ENCODE measurements around the gene KYNU. TPM values are rescaled to one million over a fixed set of nuclear protein-coding genes. Genes with fewer than 3 reads are reported as not detected.

KYNU gene
- total RNA-seq, 1 experiment from 2014 or later = 0.37 TPM

DNA sequence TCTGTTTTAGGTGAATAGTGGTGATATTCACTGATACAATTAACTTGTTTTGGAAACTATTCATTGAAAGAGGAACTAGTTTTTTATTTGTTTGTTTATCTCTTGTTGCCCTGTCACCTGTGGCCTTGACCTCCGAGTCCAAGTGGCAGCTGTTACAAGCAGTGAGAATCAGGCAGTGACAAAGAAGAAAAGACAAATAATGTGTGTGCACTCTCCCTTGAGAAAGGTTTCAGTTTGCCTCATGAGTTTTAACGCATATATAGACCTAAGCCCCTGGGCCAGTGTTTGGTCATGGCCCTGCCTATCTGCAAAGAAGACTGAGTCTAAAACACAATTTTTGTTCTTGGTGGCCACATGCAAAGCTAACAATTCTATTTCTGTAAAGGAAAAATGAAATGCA, 15.3 kb downstream of the KYNU start:
- H3K9ac ChIP-seq (ENCODE audit: extremely low read depth, insufficient read length, low read length) = no peak overlapping the region
- H2BK120ac ChIP-seq (ENCODE audit: low read depth, low read length, poor library complexity, severe bottlenecking) = no peak overlapping the region
- TF ChIP-seq, protein P1, sequence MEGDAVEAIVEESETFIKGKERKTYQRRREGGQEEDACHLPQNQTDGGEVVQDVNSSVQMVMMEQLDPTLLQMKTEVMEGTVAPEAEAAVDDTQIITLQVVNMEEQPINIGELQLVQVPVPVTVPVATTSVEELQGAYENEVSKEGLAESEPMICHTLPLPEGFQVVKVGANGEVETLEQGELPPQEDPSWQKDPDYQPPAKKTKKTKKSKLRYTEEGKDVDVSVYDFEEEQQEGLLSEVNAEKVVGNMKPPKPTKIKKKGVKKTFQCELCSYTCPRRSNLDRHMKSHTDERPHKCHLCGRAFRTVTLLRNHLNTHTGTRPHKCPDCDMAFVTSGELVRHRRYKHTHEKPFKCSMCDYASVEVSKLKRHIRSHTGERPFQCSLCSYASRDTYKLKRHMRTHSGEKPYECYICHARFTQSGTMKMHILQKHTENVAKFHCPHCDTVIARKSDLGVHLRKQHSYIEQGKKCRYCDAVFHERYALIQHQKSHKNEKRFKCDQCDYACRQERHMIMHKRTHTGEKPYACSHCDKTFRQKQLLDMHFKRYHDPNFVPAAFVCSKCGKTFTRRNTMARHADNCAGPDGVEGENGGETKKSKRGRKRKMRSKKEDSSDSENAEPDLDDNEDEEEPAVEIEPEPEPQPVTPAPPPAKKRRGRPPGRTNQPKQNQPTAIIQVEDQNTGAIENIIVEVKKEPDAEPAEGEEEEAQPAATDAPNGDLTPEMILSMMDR (conservative IDR thresholded peaks at IDR 0.05) = no peak
- Mint-ChIP-seq H3K27me3 (ENCODE audit: low read depth) (no peaks in the 10 kb centered on the region), H3K4me1 (peaks cover 0 to 5% of the 10 kb centered on the region in 2 experiments; a peak in 2 of 4 replicates), H3K4me3 (no peak overlapping the region), H3K9me3 (no peaks in the 10 kb centered on the region), H3K27ac (no peak overlapping the region), H3K36me3 (ENCODE audit: insufficient read depth in 1 of 3, low read depth in 3 of 3) (no peaks in the 10 kb centered on the region)
- no peak for DNase-seq
- H3K4ac ChIP-seq (ENCODE audit: low read depth, low read length) = no peak overlapping the region
- no peak overlapping the region for H3K18ac ChIP-seq (ENCODE audit: insufficient read length, low read depth, low read length)
- H4K91ac ChIP-seq (ENCODE audit: insufficient read length, low read depth, low read length) = no peak overlapping the region
- H2AK5ac ChIP-seq (ENCODE audit: insufficient read length, low read length) = no peak overlapping the region
- no peak overlapping the region for H2BK15ac ChIP-seq (ENCODE audit: low read depth, low read length)
- H4K5ac ChIP-seq (ENCODE audit: insufficient read length, low read depth, low read length) = no peak overlapping the region
- no peak overlapping the region for H3K14ac ChIP-seq (ENCODE audit: insufficient read depth, low read length)
- H4K8ac ChIP-seq (replicated peaks; ENCODE audit: insufficient read length, low read depth, low read length) = no peak overlapping the region
- H3K27ac ChIP-seq (ENCODE audit: insufficient read length, low read depth, low read length) = no peak overlapping the region
- WGBS (ENCODE audit: extremely low coverage, insufficient read length, low lambda C conversion rate) = no CpG with 5 or more reads among the region's 2 CpGs
- H2AFZ ChIP-seq (ENCODE audit: low read length) = no peak overlapping the region
- H3K4me1 ChIP-seq (ENCODE audit: insufficient read depth, low read length) = no peaks in the 10 kb centered on the region
- H3K79me2 ChIP-seq (ENCODE audit: insufficient read depth, low read length) = no peaks in the 10 kb centered on the region
- no peak overlapping the region for H3K56ac ChIP-seq (ENCODE audit: insufficient read length, low read depth, low read length)
- no peaks in the 10 kb centered on the region for H3K9me3 ChIP-seq (ENCODE audit: control insufficient read depth, low read depth, low read length)
- no peaks in the 10 kb centered on the region for H3K79me1 ChIP-seq (ENCODE audit: insufficient read depth, low read depth, low read length, poor library complexity, severe bottlenecking)
- no peaks in the 10 kb centered on the region for H3K23me2 ChIP-seq (ENCODE audit: insufficient read length, low read depth, low read length, poor library complexity, severe bottlenecking)
- H2BK5ac ChIP-seq (ENCODE audit: insufficient read length, low read length) = no peak overlapping the region
- no peak overlapping the region for H3K4me2 ChIP-seq (ENCODE audit: insufficient read depth, insufficient read length, low read length)
- H3K23ac ChIP-seq (ENCODE audit: insufficient read length, low read depth, low read length) = no peak overlapping the region
- no peak overlapping the region for H3T11ph ChIP-seq (ENCODE audit: low read length)
- no peak overlapping the region for H2BK12ac ChIP-seq (ENCODE audit: insufficient read length, low read depth, low read length)
- H3K27me3 ChIP-seq (ENCODE audit: insufficient read depth, low read length) = no peaks in the 10 kb centered on the region
- no peaks in the 10 kb centered on the region for H4K20me1 ChIP-seq (ENCODE audit: control insufficient read depth, insufficient read depth, insufficient read length)
- no peak overlapping the region for H2BK20ac ChIP-seq (ENCODE audit: low read depth, low read length, poor library complexity, severe bottlenecking)

Data from H9 (cell line).